H9 (cell line): ENCODE measurements around the gene TGFBRAP1. TPM values are rescaled to one million over a fixed set of nuclear protein-coding genes. Genes with fewer than 3 reads are reported as not detected.

ENCODE experiments used
- DNase-seq: peaks from one replicate; pipeline ENCODE4 v3.0.0-alpha.2; 2017
- H2AFZ ChIP-seq: one replicate; pipeline ENCODE4 v1.6.1; 2013; ENCODE audit warnings: mild to moderate bottlenecking, low read length, control low read depth, moderate library complexity
- H2AK5ac ChIP-seq: 2 replicates; pipeline ENCODE4 v1.6.1; 2013; ENCODE audit warnings: low read length, control low read depth, mixed read lengths; ENCODE audit not compliant: insufficient read length
- H2BK120ac ChIP-seq: one replicate; pipeline ENCODE4 v1.6.1; 2013; ENCODE audit warnings: low read depth, mild to moderate bottlenecking, low read length, control low read depth, inconsistent platforms; ENCODE audit not compliant: poor library complexity, severe bottlenecking
- H2BK12ac ChIP-seq: 2 replicates; pipeline ENCODE4 v1.6.1; 2013; ENCODE audit warnings: low read length, control low read depth, mixed read lengths, low read depth; ENCODE audit not compliant: insufficient read length
- H2BK15ac ChIP-seq: 2 replicates; pipeline ENCODE4 v1.6.1; 2013; ENCODE audit warnings: low read depth, low read length, control low read depth
- H2BK20ac ChIP-seq: one replicate; pipeline ENCODE4 v1.6.1; 2013; ENCODE audit warnings: low read depth, mild to moderate bottlenecking, low read length, control low read depth, inconsistent platforms; ENCODE audit not compliant: poor library complexity, severe bottlenecking
- H2BK5ac ChIP-seq: 2 replicates; pipeline ENCODE4 v1.6.1; 2013; ENCODE audit warnings: low read length, control low read depth, mixed read lengths; ENCODE audit not compliant: insufficient read length
- H3K14ac ChIP-seq: 2 replicates; pipeline ENCODE4 v1.6.1; 2013; ENCODE audit warnings: low read length, control low read depth; ENCODE audit not compliant: insufficient read depth
- H3K18ac ChIP-seq: 2 replicates; pipeline ENCODE4 v1.6.1; 2013; ENCODE audit warnings: low read depth, mild to moderate bottlenecking, mixed read lengths, low read length, control low read depth; ENCODE audit not compliant: insufficient read length
- H3K23ac ChIP-seq: 2 replicates; pipeline ENCODE4 v1.6.1; 2013; ENCODE audit warnings: low read length, control low read depth, mixed read lengths, low read depth; ENCODE audit not compliant: insufficient read length
- H3K23me2 ChIP-seq: 2 replicates; pipeline ENCODE4 v1.6.1; 2013; ENCODE audit warnings: low read depth, mild to moderate bottlenecking, mixed read lengths, low read length, control low read depth; ENCODE audit not compliant: insufficient read length, poor library complexity, severe bottlenecking
- H3K27ac ChIP-seq: 2 replicates; pipeline ENCODE4 v1.5.1; 2013; ENCODE audit warnings: low read length, control low read depth, mixed read lengths, low read depth; ENCODE audit not compliant: insufficient read length
- H3K27me3 ChIP-seq: 2 replicates; pipeline ENCODE4 v1.6.1; 2013; ENCODE audit warnings: low read length, control low read depth, inconsistent platforms; ENCODE audit not compliant: insufficient read depth
- H3K4ac ChIP-seq: 2 replicates; pipeline ENCODE4 v1.6.1; 2013; ENCODE audit warnings: low read depth, mild to moderate bottlenecking, control low read depth, inconsistent platforms, low read length, moderate library complexity
- H3K4me1 ChIP-seq: 2 replicates; pipeline ENCODE4 v1.6.1; 2013; ENCODE audit warnings: low read length, control low read depth, inconsistent platforms; ENCODE audit not compliant: insufficient read depth
- H3K4me2 ChIP-seq: 2 replicates; pipeline ENCODE4 v1.6.1; 2013; ENCODE audit warnings: low read length, control low read depth, mixed read lengths; ENCODE audit not compliant: insufficient read length, insufficient read depth
- H3K56ac ChIP-seq: 2 replicates; pipeline ENCODE4 v1.6.1; 2013; ENCODE audit warnings: low read depth, mild to moderate bottlenecking, mixed read lengths, low read length, control low read depth; ENCODE audit not compliant: insufficient read length
- H3K79me1 ChIP-seq: 2 replicates; pipeline ENCODE4 v1.6.1; 2013; ENCODE audit warnings: low read depth, mild to moderate bottlenecking, moderate library complexity, low read length, control low read depth, inconsistent platforms; ENCODE audit not compliant: insufficient read depth, poor library complexity, severe bottlenecking
- H3K79me2 ChIP-seq: 2 replicates; pipeline ENCODE4 v1.6.1; 2013; ENCODE audit warnings: low read length, control low read depth, inconsistent platforms; ENCODE audit not compliant: insufficient read depth
- H3K9ac ChIP-seq: 2 replicates; pipeline ENCODE4 v1.6.1; 2013; ENCODE audit warnings: low read length, control low read depth, mixed read lengths; ENCODE audit not compliant: insufficient read length; ENCODE audit errors: extremely low read depth
- H3K9me3 ChIP-seq: one replicate; pipeline ENCODE4 v1.6.1; 2013; ENCODE audit warnings: low read depth, low read length, inconsistent platforms; ENCODE audit not compliant: control insufficient read depth
- H3T11ph ChIP-seq: one replicate; pipeline ENCODE4 v1.6.1; 2013; ENCODE audit warnings: mild to moderate bottlenecking, low read length, control low read depth, inconsistent platforms
- H4K20me1 ChIP-seq: one replicate; pipeline ENCODE4 v1.6.1; 2013; ENCODE audit not compliant: control insufficient read depth, insufficient read length, insufficient read depth
- H4K5ac ChIP-seq: 2 replicates; pipeline ENCODE4 v1.6.1; 2013; ENCODE audit warnings: low read depth, mild to moderate bottlenecking, mixed read lengths, low read length, control low read depth; ENCODE audit not compliant: insufficient read length
- H4K8ac ChIP-seq: replicated peaks from 2 replicates; pipeline ENCODE4 v1.6.1; 2013; ENCODE audit warnings: low read length, control low read depth, mixed read lengths, low read depth; ENCODE audit not compliant: insufficient read length
- H4K91ac ChIP-seq: 2 replicates; pipeline ENCODE4 v1.6.1; 2013; ENCODE audit warnings: low read depth, mild to moderate bottlenecking, moderate library complexity, mixed read lengths, low read length, control low read depth; ENCODE audit not compliant: insufficient read length
- H3K27ac Mint-ChIP-seq, 3 experiments: 2 replicates in 2 of 3; 3 replicates in 1 of 3; pipeline ENCODE4 v1.8.0; 2020 to 2021; ENCODE audit warnings: mixed read lengths in 3 of 3, mild to moderate bottlenecking in 1 of 3, moderate library complexity in 1 of 3
- H3K27me3 Mint-ChIP-seq: 2 replicates; pipeline ENCODE4 v1.8.0; 2021; ENCODE audit warnings: low read depth, mild to moderate bottlenecking, moderate library complexity, mixed read lengths
- H3K36me3 Mint-ChIP-seq, 3 experiments: 2 replicates in 2 of 3; 3 replicates in 1 of 3; pipeline ENCODE4 v1.8.0; 2020 to 2021; ENCODE audit warnings: low read depth in 3 of 3, mixed read lengths in 3 of 3; ENCODE audit not compliant: insufficient read depth in 1 of 3
- H3K4me1 Mint-ChIP-seq, 2 experiments: 2 replicates each; pipeline ENCODE4 v1.8.0; 2020; ENCODE audit warnings: mixed read lengths in 2 of 2
- H3K4me3 Mint-ChIP-seq, 2 experiments: 2 replicates in 1 of 2; 3 replicates in 1 of 2; pipeline ENCODE4 v1.8.0; 2020 to 2021; ENCODE audit warnings: mild to moderate bottlenecking in 2 of 2, mixed read lengths in 2 of 2, moderate library complexity in 1 of 2
- H3K9me3 Mint-ChIP-seq, 2 experiments: 2 replicates in 1 of 2; 3 replicates in 1 of 2; pipeline ENCODE4 v1.8.0; 2020; ENCODE audit warnings: mild to moderate bottlenecking in 2 of 2, mixed read lengths in 2 of 2, moderate library complexity in 1 of 2
- CTCF ChIP-seq: fragments of 200-600 bp; sonication (generic); conservative IDR thresholded peaks from 3 replicates; pipeline ENCODE4 v1.8.0; 2021; ENCODE audit warnings: antibody characterized with exemption, mild to moderate bottlenecking
- WGBS: extraction: QIAGEN DNeasy Blood & Tissue Kit; methylation state at CpG from one replicate; pipeline ENCODE4 v1.1.7; 2013; ENCODE audit warnings: missing lambda C conversion rate, low lambda C conversion rate, mixed read lengths; ENCODE audit not compliant: insufficient read length; ENCODE audit errors: extremely low coverage; 5-methylcytosine and 5-hydroxymethylcytosine counted together
- total RNA-seq: library from RNA; stranded (reverse); gene quantifications from 2 replicates; pipeline ENCODE4 v1.2.1, GENCODE V29; 2021

TGFBRAP1 gene
- total RNA-seq, 1 experiment from 2014 or later: 23.6 TPM

DNA sequence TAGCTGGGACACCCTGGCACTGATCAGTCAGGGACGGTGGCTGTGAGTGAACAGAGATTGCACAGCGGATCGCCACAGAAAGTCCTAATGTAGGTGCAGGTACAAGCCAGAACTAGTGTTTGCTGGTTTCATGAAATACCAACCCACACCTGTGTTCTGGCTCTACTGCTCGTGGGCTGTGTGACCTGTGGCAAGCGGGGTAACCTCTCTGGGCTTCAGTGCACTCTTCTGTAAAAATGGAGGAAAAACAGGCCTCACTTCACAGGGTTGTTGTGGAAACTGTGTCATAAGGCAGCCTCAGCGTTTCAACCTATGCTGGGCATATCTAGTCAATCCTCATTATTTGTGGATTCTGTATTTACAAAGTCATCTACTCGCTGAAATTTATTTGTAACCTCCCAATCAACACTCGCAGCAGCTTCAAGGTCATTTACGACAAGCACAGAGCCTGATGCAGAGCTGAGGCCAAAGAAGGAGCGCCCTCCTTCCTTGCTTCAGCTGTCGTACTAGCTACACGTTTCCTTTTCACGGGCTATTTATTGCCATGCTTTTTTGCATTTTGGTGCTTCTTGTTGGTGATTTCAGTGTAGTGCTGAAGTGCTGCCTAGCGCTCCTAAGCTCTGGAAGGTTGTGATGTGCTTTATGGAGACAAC is 58.0 kb downstream of the TGFBRAP1 start:
- Histone ChIP-seq H2BK120ac (no peak overlapping the region), H2AK5ac (no peak overlapping the region), H2AFZ (no peak overlapping the region), H3K14ac (no peak overlapping the region), H3K79me1 (no peaks in the 10 kb centered on the region), H3K56ac (no peak overlapping the region), H3K23me2 (no peaks in the 10 kb centered on the region), H3K9ac (no peak overlapping the region), H3K4ac (no peak overlapping the region), H3K27me3 (no peaks in the 10 kb centered on the region), H4K8ac (no peak overlapping the region), H3K27ac (no peak overlapping the region), H3K9me3 (no peaks in the 10 kb centered on the region), H3K4me1 (no peaks in the 10 kb centered on the region), H2BK12ac (no peak overlapping the region), H3T11ph (no peak overlapping the region), H3K4me2 (no peak overlapping the region), H3K23ac (no peak overlapping the region), H4K91ac (no peak overlapping the region), H4K5ac (no peak overlapping the region), H2BK20ac (no peak overlapping the region), H3K18ac (no peak overlapping the region), H2BK15ac (no peak overlapping the region), H2BK5ac (no peak overlapping the region), H4K20me1 (no peaks in the 10 kb centered on the region), H3K79me2 (no peaks in the 10 kb centered on the region)
- Mint-ChIP-seq H3K4me1 (no peaks in the 10 kb centered on the region), H3K4me3 (no peak overlapping the region), H3K9me3 (no peaks in the 10 kb centered on the region), H3K27ac (no peak overlapping the region), H3K36me3 (peaks cover 11 to 83% (median 38%) of the 10 kb centered on the region in 3 experiments; a peak in 6 of 7 replicates), H3K27me3 (no peaks in the 10 kb centered on the region)
- WGBS: no CpG with 5 or more reads among the region's 14 CpGs
- no peak for TF ChIP-seq CTCF
- no peak for DNase-seq
